ENCODE data around the gene LRTM2.

Gene LRTM2

DNA sequence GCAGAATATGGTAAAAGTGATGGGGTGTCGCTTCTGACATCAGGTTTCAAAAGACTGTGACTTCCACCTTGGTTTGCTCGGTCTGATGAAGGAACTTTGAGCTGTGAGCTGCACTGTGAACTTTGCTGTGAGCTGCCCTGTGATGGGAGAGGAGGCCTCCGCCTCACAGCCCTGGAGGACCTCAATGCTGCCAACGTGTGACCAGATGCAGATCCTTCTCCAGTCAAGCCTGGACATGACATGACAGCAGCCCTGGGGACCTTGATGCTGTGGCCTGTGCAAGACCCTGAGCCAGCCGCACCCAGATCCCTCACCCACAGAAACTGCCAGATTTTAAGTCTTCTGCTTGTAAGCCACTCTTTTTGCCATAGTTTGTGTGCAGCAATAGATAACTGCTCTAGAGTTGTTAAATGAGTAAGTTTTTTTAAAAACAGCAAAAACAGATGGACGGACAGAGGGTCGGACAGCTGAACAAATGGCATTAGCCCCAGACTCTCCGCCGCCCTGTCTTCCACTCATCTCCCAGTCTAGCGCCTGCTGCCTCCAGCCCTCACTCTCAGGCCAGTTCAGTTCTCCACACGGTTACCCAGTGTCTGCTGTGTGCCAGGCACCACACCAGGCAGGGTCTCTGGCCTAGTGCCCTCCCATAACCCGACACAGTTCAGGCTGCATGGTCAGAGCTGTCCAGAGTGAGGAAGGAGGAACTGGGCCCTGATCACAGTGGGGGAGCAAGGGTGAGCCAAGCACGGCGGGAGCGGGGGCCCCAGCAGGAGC is 13.1 kb upstream of the LRTM2 start:
- DNase-seq (ENCODE audit: low read depth, low spot score), result no peak
- Histone ChIP-seq H3K4me3 (ENCODE audit: low read length) (no peak overlapping the region), H3K27me3 (ENCODE audit: control insufficient read depth, insufficient read depth, low read length) (no peaks in the 10 kb centered on the region), H3K4me1 (ENCODE audit: control insufficient read depth, insufficient read depth, low read length) (no peaks in the 10 kb centered on the region), H3K9me3 (ENCODE audit: control insufficient read depth, insufficient read depth, low read length) (no peaks in the 10 kb centered on the region), H3K27ac (ENCODE audit: low read length) (no peak overlapping the region), H3K36me3 (ENCODE audit: control insufficient read depth, insufficient read depth, low read length) (no peaks in the 10 kb centered on the region)
- no CpG with 5 or more reads among the region's 15 CpGs for WGBS (ENCODE audit: insufficient coverage, insufficient read length)

DNA sequence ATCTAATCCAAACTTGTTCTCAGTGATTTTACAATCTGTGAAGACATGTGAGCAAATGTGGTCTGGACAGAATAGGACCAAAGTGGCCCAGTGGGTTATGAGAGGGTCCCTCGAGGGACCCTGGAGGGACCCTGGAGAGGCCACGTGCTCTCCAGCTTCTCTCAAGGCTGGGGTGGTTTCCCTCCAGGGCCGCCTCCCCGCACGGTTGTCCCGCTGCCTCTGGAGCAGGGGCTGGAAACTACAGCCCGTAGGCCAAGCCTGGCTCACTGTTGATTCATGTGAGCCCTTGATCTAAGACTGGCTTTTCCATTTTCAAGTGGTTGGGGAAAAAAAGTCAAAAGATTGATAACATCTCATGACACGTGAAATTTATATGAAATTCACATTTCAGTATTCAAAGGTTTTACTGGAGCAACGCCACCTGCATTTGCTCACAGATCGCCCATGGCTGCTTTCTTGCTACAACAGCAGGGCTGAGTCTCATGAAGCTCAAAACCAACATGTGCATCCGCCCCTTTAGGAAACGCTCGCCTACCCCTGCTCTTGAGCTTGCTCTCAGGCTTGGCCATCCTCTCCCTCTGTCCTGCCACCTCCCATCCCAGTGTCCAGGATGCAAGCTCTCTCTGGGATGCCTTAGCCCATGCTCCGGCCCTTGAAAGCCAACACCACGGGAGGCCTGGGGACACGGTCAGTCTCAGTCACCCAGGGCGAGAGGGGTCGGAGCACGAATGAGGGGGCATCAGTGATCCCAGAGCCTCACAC is 12.1 kb upstream of the LRTM2 start:
- Histone ChIP-seq H3K27ac (ENCODE audit: low read length) (no peak overlapping the region), H3K9me3 (ENCODE audit: control insufficient read depth, insufficient read depth, low read length) (no peaks in the 10 kb centered on the region), H3K4me1 (ENCODE audit: control insufficient read depth, insufficient read depth, low read length) (no peaks in the 10 kb centered on the region; the same call in 1 of the 2 replicates), H3K36me3 (ENCODE audit: control insufficient read depth, insufficient read depth, low read length) (no peaks in the 10 kb centered on the region), H3K27me3 (ENCODE audit: control insufficient read depth, insufficient read depth, low read length) (no peaks in the 10 kb centered on the region), H3K4me3 (ENCODE audit: low read length) (no peak overlapping the region)
- WGBS (ENCODE audit: insufficient coverage, insufficient read length), result no CpG with 5 or more reads among the region's 19 CpGs
- DNase-seq (ENCODE audit: low read depth, low spot score), result no peak

DNA sequence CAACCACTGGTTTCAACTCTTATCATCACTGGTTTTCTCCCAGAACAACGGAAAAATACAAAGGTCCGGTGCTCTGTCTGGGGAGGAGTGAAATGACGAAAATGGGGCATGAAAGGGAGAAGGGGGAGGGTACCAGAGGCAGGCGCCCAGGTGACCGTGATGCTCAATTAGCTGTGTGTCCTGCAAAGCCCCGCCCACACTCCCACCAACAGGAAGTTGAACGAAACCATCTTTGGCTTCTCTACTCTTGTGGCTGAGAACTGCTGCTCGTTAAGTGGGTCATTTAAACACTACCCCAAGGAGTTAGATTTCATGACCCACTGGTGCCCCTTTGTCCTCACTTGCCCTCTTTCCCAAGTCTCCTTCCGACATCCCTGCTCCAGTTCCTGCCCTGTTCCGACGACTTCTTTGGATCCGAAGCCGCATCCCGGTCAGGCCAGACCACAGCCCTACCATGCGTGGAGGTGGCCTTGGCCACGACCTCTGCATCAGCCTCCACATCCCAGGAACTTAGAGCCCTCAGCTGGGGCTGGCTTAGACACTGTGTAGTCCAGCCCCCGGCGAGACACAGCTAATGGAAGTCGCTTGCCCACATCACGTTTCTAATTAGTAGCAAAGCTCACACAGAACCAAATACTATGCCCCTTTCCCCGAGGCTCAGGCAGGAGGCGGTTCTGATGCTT is 11.4 kb upstream of the LRTM2 start:
- no peaks in the 10 kb centered on the region for H3K36me3 ChIP-seq (ENCODE audit: control insufficient read depth, insufficient read depth, low read length)
- WGBS (ENCODE audit: insufficient coverage, insufficient read length), result no CpG with 5 or more reads among the region's 22 CpGs
- no peaks in the 10 kb centered on the region for H3K27me3 ChIP-seq (ENCODE audit: control insufficient read depth, insufficient read depth, low read length)
- no peak overlapping the region for H3K4me3 ChIP-seq (ENCODE audit: low read length)
- no peaks in the 10 kb centered on the region for H3K9me3 ChIP-seq (ENCODE audit: control insufficient read depth, insufficient read depth, low read length)
- no peak overlapping the region for H3K27ac ChIP-seq (ENCODE audit: low read length)
- DNase-seq (ENCODE audit: low read depth, low spot score), result no peak
- H3K4me1 ChIP-seq (ENCODE audit: control insufficient read depth, insufficient read depth, low read length), result no peaks in the 10 kb centered on the region; the same call in 1 of the 2 replicates

DNA sequence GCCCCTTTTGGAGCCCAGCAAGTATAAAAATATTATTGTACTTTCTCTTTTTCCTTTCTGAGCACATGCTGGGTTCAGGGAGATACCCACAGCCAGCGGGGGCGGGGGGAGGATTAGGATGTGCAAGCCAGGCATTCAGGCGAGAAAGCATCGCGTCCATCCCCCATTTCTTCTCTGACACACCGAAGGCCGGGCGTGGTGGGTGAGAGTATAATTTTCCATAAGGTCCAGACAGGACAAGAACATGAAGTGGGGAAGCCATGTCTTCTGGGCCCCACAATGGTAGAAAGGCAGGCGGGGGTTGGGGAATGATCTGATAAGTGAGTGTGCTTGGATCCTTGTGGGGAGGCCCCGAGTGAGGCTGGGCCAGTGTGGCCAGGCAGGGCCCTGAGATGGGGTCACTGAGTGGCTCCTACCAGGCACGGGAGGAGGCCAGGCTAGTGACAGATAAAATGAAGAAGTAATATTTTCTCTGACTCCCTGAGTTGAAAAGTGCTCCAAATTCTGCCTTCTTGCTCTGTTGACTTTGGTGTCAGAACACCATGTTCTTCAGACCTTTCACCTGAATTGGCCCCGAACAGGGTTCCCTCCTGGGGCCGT is 10.7 kb upstream of the LRTM2 start:
- Histone ChIP-seq H3K27ac (ENCODE audit: low read length) (no peak overlapping the region), H3K27me3 (ENCODE audit: control insufficient read depth, insufficient read depth, low read length) (no peaks in the 10 kb centered on the region), H3K4me1 (ENCODE audit: control insufficient read depth, insufficient read depth, low read length) (no peaks in the 10 kb centered on the region; the same call in 1 of the 2 replicates), H3K9me3 (ENCODE audit: control insufficient read depth, insufficient read depth, low read length) (no peaks in the 10 kb centered on the region), H3K4me3 (ENCODE audit: low read length) (no peak overlapping the region), H3K36me3 (ENCODE audit: control insufficient read depth, insufficient read depth, low read length) (no peaks in the 10 kb centered on the region)
- DNase-seq (ENCODE audit: low read depth, low spot score), result no peak
- no CpG with 5 or more reads among the region's 13 CpGs for WGBS (ENCODE audit: insufficient coverage, insufficient read length)

DNA sequence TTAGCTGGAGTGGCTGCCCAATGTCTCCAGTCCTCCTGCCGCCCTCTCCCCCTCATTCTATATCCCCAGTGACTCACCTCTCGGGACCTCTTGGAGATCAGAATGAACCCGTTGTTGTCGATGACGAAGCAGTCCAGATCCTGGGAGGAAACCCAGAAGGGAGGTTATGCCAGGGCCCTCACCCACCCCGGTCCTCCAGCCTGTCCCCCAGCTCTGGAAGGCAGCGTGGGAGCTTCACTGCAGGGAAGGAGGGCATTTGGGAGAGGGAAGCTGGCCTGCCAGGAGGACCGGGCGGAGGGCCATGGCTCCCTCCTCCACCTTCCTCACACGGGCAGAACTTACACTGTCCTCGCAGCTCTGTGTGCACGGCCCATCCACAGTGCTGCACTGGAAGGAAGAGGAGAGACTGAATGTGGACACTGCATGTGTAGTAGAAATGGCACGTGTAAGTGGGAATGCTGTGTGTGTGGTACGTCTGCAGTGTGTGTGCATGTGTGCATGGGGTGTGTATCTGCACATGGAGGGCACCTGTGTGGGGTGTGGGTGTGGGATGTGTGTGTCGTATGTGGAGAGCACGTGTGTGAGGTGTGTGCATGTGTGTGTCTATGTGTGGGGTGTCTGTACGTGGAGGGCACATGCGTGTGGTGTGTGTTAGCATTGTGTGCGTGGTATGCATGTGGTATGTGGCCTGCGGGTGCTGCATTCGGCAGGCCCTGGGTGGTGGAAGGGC is 10.0 kb upstream of the LRTM2 start:
- H3K4me3 ChIP-seq (ENCODE audit: low read length), result no peak overlapping the region
- DNase-seq (ENCODE audit: low read depth, low spot score), result no peak
- no peaks in the 10 kb centered on the region for H3K36me3 ChIP-seq (ENCODE audit: control insufficient read depth, insufficient read depth, low read length)
- no peak overlapping the region for H3K27ac ChIP-seq (ENCODE audit: low read length)
- H3K9me3 ChIP-seq (ENCODE audit: control insufficient read depth, insufficient read depth, low read length), result no peaks in the 10 kb centered on the region
- H3K4me1 ChIP-seq (ENCODE audit: control insufficient read depth, insufficient read depth, low read length), result no peaks in the 10 kb centered on the region; the same call in 1 of the 2 replicates
- no peaks in the 10 kb centered on the region for H3K27me3 ChIP-seq (ENCODE audit: control insufficient read depth, insufficient read depth, low read length)
- no CpG with 5 or more reads among the region's 21 CpGs for WGBS (ENCODE audit: insufficient coverage, insufficient read length)

DNA sequence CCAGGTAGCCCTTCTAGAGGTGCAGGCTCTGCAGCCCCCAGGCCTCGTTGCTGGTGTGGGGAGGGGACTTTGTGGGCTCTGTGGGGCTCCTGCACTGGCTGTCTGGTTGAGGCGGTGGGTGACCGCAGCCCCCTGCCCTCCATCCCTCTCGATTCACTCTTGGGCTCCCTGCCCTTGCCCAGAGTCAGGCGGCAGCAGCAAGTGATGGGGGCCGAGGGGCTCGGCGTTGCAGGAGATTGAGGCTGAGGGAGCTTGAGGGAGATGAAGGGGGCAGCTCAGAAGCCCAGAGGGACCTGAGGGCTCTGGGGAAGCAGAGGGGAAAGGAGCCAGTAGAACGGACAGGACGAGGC is 9.5 kb upstream of the LRTM2 start:
- H3K36me3 ChIP-seq (ENCODE audit: control insufficient read depth, insufficient read depth, low read length), result no peaks in the 10 kb centered on the region
- no peak overlapping the region for H3K27ac ChIP-seq (ENCODE audit: low read length)
- no peaks in the 10 kb centered on the region; the same call in 1 of the 2 replicates for H3K4me1 ChIP-seq (ENCODE audit: control insufficient read depth, insufficient read depth, low read length)
- no peaks in the 10 kb centered on the region for H3K27me3 ChIP-seq (ENCODE audit: control insufficient read depth, insufficient read depth, low read length)
- no peak overlapping the region for H3K4me3 ChIP-seq (ENCODE audit: low read length)
- DNase-seq (ENCODE audit: low read depth, low spot score), result no peak
- H3K9me3 ChIP-seq (ENCODE audit: control insufficient read depth, insufficient read depth, low read length), result no peaks in the 10 kb centered on the region
- no CpG with 5 or more reads among the region's 10 CpGs for WGBS (ENCODE audit: insufficient coverage, insufficient read length)

DNA sequence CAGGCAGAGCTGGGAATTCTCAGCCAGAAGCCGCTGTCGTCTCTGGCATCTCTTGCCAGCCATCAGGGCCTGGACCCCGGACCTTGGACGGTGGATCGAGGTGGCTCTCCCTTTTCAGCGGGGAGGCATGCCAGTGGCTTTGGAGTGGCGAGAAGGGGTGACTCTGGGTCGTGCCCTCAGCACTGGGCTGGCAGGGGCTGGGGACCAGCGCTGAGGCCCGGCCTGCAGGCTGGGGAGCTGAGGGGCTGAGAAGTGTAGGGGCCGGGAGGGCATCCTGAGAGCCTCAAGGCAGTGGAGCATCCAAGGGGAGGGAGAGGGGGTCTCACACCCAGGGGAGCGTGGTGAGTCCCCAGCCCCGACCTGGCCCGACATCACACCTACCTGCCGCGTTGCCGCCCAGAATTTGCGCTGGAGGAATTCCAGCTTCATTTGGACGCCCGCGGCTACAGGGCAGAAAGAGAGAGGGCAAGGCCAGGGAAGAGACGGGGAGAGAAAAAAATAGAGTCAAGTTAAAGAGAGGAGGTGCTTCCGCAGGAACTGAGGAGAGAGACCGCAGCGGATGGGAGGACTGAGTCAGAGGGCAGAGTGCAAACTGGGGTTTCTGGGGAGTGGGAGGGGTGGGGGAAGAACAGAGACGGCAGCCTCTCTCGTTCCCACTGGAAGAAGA is 9.0 kb upstream of the LRTM2 start:
- no peaks in the 10 kb centered on the region for H3K36me3 ChIP-seq (ENCODE audit: control insufficient read depth, insufficient read depth, low read length)
- no CpG with 5 or more reads among the region's 27 CpGs for WGBS (ENCODE audit: insufficient coverage, insufficient read length)
- no peaks in the 10 kb centered on the region for H3K27me3 ChIP-seq (ENCODE audit: control insufficient read depth, insufficient read depth, low read length)
- H3K27ac ChIP-seq (ENCODE audit: low read length), result no peak overlapping the region
- H3K4me3 ChIP-seq (ENCODE audit: low read length), result no peak overlapping the region
- no peaks in the 10 kb centered on the region for H3K9me3 ChIP-seq (ENCODE audit: control insufficient read depth, insufficient read depth, low read length)
- H3K4me1 ChIP-seq (ENCODE audit: control insufficient read depth, insufficient read depth, low read length), result no peaks in the 10 kb centered on the region; the same call in 1 of the 2 replicates
- no peak for DNase-seq (ENCODE audit: low read depth, low spot score)

DNA sequence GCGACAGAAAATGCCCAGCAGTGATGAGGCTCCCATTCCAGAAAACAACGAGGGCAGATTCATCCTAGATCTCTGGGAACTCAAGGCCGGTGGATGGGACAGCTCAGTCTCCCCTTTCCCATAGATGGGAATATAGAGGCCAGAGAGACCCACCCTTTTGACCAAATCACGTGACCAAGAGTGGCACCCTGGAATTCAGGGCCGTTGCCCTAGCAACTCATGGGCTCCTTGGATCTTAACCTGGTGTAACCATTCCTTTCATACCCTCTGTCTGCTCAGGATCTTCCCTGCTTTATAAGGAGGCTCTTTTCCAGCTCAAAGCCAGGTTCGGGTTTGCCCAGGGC is 8.4 kb upstream of the LRTM2 start:
- Histone ChIP-seq H3K36me3 (ENCODE audit: control insufficient read depth, insufficient read depth, low read length) (no peaks in the 10 kb centered on the region), H3K27me3 (ENCODE audit: control insufficient read depth, insufficient read depth, low read length) (no peaks in the 10 kb centered on the region), H3K9me3 (ENCODE audit: control insufficient read depth, insufficient read depth, low read length) (no peaks in the 10 kb centered on the region), H3K27ac (ENCODE audit: low read length) (no peak overlapping the region), H3K4me3 (ENCODE audit: low read length) (no peak overlapping the region), H3K4me1 (ENCODE audit: control insufficient read depth, insufficient read depth, low read length) (no peaks in the 10 kb centered on the region; the same call in 1 of the 2 replicates)
- no peak for DNase-seq (ENCODE audit: low read depth, low spot score)
- WGBS (ENCODE audit: insufficient coverage, insufficient read length), result no CpG with 5 or more reads among the region's 6 CpGs

DNA sequence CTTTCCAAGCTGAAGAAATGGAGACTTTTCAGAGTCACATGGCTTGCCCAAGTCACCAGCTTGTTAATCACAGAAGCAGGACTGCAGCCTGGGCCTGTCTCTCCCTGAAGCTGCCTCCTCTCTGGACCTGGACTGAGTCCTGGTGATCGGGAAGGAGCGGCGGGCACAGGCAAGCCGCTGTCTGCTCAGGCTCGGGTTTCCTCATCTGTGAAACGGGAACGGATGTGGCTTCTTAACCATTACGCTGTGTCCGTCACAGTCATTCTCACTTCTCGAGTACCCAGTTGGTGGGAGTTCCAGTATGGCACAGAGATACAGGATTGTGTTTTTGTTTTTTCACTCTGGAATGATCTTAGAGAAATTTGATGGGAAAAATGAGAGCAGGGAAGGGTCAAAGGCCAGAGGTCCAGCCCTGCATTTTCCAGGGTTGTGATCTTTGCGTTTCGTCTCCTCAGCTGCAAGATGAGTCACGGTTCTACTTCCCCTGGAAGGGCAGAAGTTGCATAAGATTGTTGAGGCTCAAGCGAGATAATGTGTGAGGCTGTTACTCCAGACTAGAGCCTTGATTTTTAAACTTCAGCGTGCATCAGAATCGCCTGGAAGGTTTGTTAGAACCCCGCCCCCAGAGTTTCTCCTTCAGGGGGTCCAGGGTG is 7.6 kb upstream of the LRTM2 start:
- Histone ChIP-seq H3K27me3 (ENCODE audit: control insufficient read depth, insufficient read depth, low read length) (no peaks in the 10 kb centered on the region), H3K9me3 (ENCODE audit: control insufficient read depth, insufficient read depth, low read length) (no peaks in the 10 kb centered on the region), H3K36me3 (ENCODE audit: control insufficient read depth, insufficient read depth, low read length) (no peaks in the 10 kb centered on the region), H3K4me3 (ENCODE audit: low read length) (no peak overlapping the region), H3K27ac (ENCODE audit: low read length) (no peak overlapping the region), H3K4me1 (ENCODE audit: control insufficient read depth, insufficient read depth, low read length) (no peaks in the 10 kb centered on the region; the same call in 1 of the 2 replicates)
- DNase-seq (ENCODE audit: low read depth, low spot score), result no peak
- WGBS (ENCODE audit: insufficient coverage, insufficient read length), result no CpG with 5 or more reads among the region's 17 CpGs

Measured in iPS DF 6.9 (cell line).